Loucy (cell line): ENCODE results near the gene MAD2L1BP.
"Not testable (repeated sequence)": the region's sequence is repeated elsewhere in the genome, so short reads cannot be mapped to it uniquely, and the experiment has no call there.

Source experiments
- H2AFZ ChIP-seq: fragments of 200-600 bp; sonication (generic); 2 replicates; pipeline ENCODE4 v1.6.0; 2016; ENCODE audit warnings: antibody characterized with exemption, mild to moderate bottlenecking, low read length, moderate library complexity
- H3F3A ChIP-seq: fragments of 200-600 bp; 2 replicates; pipeline ENCODE4 v1.6.0; 2016; ENCODE audit warnings: antibody characterized with exemption, low read depth, mild to moderate bottlenecking
- H3K27me3 ChIP-seq: fragments of 200-600 bp; sonication (generic); 2 replicates; pipeline ENCODE4 v1.6.1; 2014; ENCODE audit warnings: low read length, mild to moderate bottlenecking; ENCODE audit not compliant: insufficient read depth, poor library complexity, severe bottlenecking
- H3K36me3 ChIP-seq: fragments of 200-600 bp; sonication (generic); 2 replicates; pipeline ENCODE4 v1.6.1; 2016; ENCODE audit warnings: low read length; ENCODE audit not compliant: insufficient read depth
- H3K4me1 ChIP-seq: fragments of 200-600 bp; sonication (generic); 2 replicates; pipeline ENCODE4 v1.5.1; 2014; ENCODE audit warnings: low read length, mild to moderate bottlenecking; ENCODE audit not compliant: insufficient read depth, poor library complexity, severe bottlenecking
- H3K4me2 ChIP-seq: fragments of 200-600 bp; sonication (generic); 2 replicates; pipeline ENCODE4 v1.6.0; 2014; ENCODE audit warnings: antibody characterized with exemption, low read length, low read depth, mild to moderate bottlenecking; ENCODE audit not compliant: poor library complexity, severe bottlenecking
- H3K4me3 ChIP-seq: fragments of 200-600 bp; sonication (generic); 2 replicates; pipeline ENCODE4 v1.5.1; 2014; ENCODE audit warnings: low read length, mild to moderate bottlenecking, mixed read lengths; ENCODE audit not compliant: poor library complexity, severe bottlenecking
- H3K79me2 ChIP-seq: fragments of 200-600 bp; sonication (generic); 2 replicates; pipeline ENCODE4 v1.6.1; 2014; ENCODE audit warnings: low read length; ENCODE audit not compliant: insufficient read depth
- H3K9ac ChIP-seq: fragments of 200-600 bp; sonication (generic); 2 replicates; pipeline ENCODE4 v1.6.0; 2014; ENCODE audit warnings: mild to moderate bottlenecking, low read depth, low read length, moderate library complexity; ENCODE audit not compliant: poor library complexity, severe bottlenecking
- H3K9me2 ChIP-seq: fragments of 200-600 bp; sonication (generic); replicated peaks from 2 replicates; pipeline ENCODE4 v1.6.1; 2016; ENCODE audit warnings: low read depth, low read length, mixed read lengths
- H3K9me3 ChIP-seq: fragments of 200-600 bp; sonication (generic); 2 replicates; pipeline ENCODE4 v1.6.1; 2014; ENCODE audit warnings: mild to moderate bottlenecking, antibody characterized with exemption, low read length, low read depth; ENCODE audit not compliant: insufficient read depth
- H4K20me1 ChIP-seq: fragments of 200-600 bp; sonication (generic); 2 replicates; pipeline ENCODE4 v1.6.0; 2014; ENCODE audit warnings: antibody characterized with exemption, low read length, mild to moderate bottlenecking; ENCODE audit not compliant: insufficient read depth, poor library complexity, severe bottlenecking
- CTCF ChIP-seq: fragments of 200-600 bp; sonication (generic); conservative IDR thresholded peaks from 2 replicates; pipeline ENCODE4 v1.5.1; 2014; ENCODE audit warnings: mild to moderate bottlenecking, antibody characterized with exemption, low read length
- EZH2phosphoT487 ChIP-seq: fragments of 200-600 bp; IDR thresholded peaks from 2 replicates; pipeline ENCODE4 v1.6.1; 2018; ENCODE audit warnings: antibody characterized with exemption, mild to moderate bottlenecking, moderate library complexity, borderline replicate concordance

Gene MAD2L1BP

GRCh38 chr6:43635387-43636307 is at the start of gene MAD2L1BP:
MAD2L1BP (plus strand) TSS chr6:43635840; CDS start chr6:43635876, 36 bp downstream.
- peaks cover 29% of the 10 kb centered on the region for H4K20me1 ChIP-seq
- peak within 1 kb of the TSS; percentile 92 for H3K4me2 ChIP-seq
- H3K9me3 ChIP-seq, result no peaks in the 10 kb centered on the region
- peaks cover 57% of the 10 kb centered on the region for H3K79me2 ChIP-seq
- no peaks in the 10 kb centered on the region for H3K27me3 ChIP-seq
- H2AFZ ChIP-seq, result peak within 1 kb of the TSS; percentile 76
- peak within 1 kb of the TSS; percentile 93 for H3K4me3 ChIP-seq
- TF ChIP-seq CTCF (no peak), EZH2phosphoT487 (no peak)
- no peaks in the 10 kb centered on the region for H3F3A ChIP-seq
- peaks cover 9% of the 10 kb centered on the region; the same call in 1 of the 2 replicates for H3K36me3 ChIP-seq
- peak within 1 kb of the TSS; percentile 94 for H3K9ac ChIP-seq
- peaks cover 44% of the 10 kb centered on the region for H3K4me1 ChIP-seq
- H3K9me2 ChIP-seq, result no peaks in the 10 kb centered on the region

DNA sequence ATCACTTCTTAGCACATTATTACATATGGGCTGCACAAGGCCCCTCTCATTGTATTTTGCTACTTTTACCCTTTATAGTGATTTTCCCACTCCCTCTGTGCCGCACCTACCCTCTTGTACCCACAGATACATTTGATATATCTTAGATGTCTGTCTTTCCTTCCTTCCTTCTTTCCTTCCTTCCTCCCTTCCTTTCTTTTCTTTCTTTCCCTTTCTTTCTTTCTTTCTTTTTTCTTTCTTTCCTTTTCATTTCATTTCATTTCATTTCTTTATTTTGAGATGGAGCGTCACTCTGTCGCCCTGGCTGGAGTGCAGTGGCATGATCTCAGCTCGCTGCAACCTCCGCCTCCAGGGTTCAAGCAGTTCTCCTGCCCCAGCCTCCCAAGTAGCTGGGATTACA is 47.4 kb upstream of the MAD2L1BP start:
- H3K9me2 ChIP-seq, result no peaks in the 10 kb centered on the region
- peaks cover 54% of the 10 kb centered on the region; the same call in 1 of the 2 replicates for H3K36me3 ChIP-seq
- no peak overlapping the region for H3K4me3 ChIP-seq
- peaks cover 14% of the 10 kb centered on the region for H3K4me1 ChIP-seq
- TF ChIP-seq CTCF (no peak), EZH2phosphoT487 (no peak)
- H3K27me3 ChIP-seq, result no peaks in the 10 kb centered on the region
- H4K20me1 ChIP-seq, result peaks cover 4% of the 10 kb centered on the region
- no peak overlapping the region for H3K4me2 ChIP-seq
- no peaks in the 10 kb centered on the region for H3F3A ChIP-seq
- no peaks in the 10 kb centered on the region for H3K9me3 ChIP-seq
- no peak overlapping the region for H3K9ac ChIP-seq
- peaks cover 9% of the 10 kb centered on the region for H3K79me2 ChIP-seq
- H2AFZ ChIP-seq, result no peak overlapping the region

GRCh38 chr6:43589564-43589963 is 46.1 kb upstream of the MAD2L1BP start:
- not testable (repeated sequence) for H3K79me2 ChIP-seq, H3K4me2 ChIP-seq, H3K27me3 ChIP-seq, H3K4me3 ChIP-seq, H2AFZ ChIP-seq, H3F3A ChIP-seq, H3K4me1 ChIP-seq, H3K9me3 ChIP-seq, H3K9ac ChIP-seq, H4K20me1 ChIP-seq, H3K9me2 ChIP-seq
- H3K36me3 ChIP-seq, result peaks cover 40% of the 10 kb centered on the region; the same call in 1 of the 2 replicates
